SW480 (cell line): ENCODE results near the gene TIE1.
"Not testable (repeated sequence)": the region's sequence is repeated elsewhere in the genome, so short reads cannot be mapped to it uniquely, and the experiment has no call there.

Experiments used
- DNase-seq: peaks from one replicate; pipeline ENCODE4 v3.0.0-alpha.2; 2016; ENCODE audit warnings: low spot score

The TIE1 gene

DNA sequence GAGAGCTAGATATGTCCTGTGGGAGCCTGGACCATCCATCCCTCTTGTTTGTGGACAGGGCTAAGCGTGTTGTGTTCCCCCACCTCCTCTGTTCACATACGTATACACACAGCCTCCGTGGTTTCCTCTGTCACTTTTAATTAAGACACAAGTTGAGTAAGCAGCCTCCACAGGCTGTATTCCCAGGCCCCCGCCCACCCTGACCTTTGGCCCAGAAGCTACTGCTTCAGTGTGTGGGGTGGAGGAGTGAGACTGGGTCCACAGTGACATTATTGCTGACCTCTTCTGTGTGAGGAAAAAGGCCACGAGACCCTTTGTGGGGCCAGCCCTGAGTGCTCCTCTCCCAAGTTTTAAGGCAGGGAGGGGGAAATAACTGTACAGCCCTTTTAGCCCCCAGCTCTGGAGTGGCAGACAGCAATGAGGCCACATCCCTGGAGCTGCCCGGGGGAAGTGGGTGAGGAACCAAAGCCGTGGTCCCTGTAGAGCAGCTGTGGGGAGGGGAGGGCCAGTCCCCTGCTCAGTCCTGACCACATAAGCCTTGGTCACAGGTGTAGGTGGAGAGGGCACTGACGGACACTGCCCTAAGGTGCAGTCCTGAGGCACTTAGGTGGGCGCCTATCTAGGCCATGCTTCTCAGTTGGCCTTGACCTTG is 62.6 kb downstream of the TIE1 start:
- no peak for DNase-seq

DNA sequence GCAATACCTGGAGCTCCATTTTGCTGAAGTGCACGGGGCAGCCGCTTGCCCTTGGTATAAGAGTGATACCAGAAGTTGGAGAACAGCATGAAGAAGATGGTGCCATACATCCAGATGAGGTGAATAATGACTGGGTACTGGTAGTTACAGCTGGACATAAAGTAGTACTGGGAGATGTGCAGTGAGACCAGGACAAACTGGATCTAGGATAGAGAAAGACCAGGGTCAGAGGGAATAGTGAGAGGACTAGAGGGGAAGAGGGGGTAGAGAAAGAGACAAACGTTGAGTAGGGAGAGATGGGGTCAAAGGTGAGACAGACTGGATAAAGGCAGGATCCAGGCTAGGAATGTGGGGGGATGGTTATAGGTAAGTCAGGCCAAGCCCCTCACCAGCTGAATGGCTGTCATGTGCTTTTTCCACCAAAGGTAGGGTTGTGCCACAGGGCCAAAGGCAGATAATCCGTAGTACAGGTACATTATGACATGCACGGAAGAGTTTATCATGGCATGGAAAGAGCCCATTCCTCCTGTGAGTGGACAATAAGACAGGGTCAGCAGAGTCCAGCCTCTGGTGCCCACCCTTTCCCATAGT is 63.2 kb downstream of the TIE1 start:
- DNase-seq: no peak

DNA sequence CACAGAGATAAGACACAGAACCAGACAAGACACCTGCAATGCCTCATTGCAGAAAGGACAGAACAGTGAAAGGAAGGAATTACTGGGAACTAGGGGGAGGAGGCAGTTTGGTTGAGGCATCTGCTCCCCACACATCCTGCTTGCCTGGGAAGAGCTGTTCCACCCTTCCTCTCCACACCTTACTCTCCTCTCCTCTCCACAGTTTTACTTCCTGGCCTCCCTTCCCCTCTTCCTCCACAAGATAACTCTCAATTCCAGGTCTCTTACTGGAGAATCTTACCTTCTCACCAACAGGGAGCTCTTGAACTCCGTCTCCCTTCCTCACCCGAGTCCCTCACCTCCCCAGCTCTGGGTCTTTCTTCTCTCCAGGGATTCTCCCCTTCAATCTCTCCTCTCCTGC is 64.9 kb downstream of the TIE1 start:
- no peak for DNase-seq

DNA sequence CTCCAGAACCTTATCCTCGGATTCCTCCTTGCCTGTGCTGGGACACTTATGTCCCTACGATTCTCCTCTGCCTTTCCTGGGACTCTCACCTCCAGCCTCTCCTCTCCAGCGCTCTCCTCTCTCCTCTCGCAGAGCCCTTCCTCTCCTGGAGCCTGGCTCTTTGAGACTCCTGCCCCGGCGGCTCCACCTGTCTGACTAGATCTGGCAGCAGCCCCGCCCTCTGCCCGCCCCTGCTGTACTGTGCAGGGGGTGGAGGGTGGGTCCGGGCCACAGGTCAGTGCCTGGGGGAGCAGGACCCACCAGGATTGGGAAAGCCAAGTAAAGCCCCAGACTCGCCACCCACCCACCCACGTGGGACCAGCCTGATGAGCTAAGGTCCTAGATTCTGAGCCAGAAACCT is 65.4 kb downstream of the TIE1 start:
- DNase-seq: no peak

DNA sequence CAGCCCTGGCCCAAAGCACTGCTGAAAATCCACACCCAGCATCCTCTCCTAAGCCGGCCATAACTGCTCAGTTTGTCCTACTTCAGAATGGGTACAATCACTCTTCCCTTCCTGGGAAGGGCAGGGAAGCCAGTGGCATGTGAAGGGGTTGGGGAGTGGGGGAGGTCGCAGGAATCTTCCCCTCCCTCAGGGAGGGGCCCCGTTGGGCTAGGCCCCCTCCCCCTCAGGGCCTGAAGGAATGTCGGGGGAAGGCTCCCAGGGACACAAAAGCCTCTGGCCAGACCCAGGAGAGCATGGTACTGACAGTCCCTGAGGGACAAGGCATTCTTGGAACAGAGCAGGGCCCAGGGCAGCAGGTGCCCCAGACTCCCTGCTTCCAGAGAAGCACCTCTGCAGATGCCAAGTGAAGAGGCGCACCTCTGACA is 65.8 kb downstream of the TIE1 start:
- DNase-seq: no peak

DNA sequence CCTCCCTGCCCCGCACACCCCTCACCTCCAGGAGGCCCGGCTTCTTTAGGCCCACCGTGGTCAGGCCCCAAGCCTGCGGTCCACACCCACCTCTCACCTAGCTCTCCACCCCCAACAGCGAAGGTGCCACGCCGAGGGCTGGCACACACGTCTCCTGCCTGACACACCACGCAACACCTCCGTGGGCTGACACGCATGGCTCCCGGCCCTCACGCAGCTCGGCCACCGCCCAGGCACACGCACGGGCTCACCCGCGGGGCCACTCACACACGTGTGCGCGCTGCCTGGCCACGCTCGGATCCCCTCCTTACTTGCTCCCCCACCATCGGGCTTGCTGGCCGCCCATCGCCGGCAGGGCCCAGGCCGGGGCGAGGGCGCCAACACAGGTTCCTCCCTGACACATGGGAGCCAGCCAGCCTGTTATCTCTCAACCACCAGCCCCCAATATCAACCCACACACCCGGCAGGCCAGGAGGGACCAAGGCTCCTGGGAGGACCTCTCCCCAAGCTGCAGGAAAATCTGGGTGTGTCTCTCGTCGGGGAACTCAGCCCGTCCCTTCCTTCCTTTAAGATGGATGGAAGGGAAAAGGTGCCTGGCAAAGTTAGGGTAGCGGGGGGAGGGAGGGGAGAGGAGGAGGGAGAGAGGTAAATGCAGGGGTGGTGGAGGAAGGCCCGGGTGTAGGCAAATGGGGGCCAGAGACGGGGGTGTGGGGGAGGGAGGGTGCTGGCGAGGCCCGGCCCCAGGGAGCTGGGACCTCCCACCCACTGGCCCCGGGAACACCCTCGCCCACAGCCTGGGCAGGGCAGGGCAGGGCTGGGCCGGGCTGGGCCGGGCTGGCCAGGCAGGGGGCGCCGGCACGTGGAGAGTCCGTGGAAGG is 66.5 kb downstream of the TIE1 start:
- DNase-seq: no peak

DNA sequence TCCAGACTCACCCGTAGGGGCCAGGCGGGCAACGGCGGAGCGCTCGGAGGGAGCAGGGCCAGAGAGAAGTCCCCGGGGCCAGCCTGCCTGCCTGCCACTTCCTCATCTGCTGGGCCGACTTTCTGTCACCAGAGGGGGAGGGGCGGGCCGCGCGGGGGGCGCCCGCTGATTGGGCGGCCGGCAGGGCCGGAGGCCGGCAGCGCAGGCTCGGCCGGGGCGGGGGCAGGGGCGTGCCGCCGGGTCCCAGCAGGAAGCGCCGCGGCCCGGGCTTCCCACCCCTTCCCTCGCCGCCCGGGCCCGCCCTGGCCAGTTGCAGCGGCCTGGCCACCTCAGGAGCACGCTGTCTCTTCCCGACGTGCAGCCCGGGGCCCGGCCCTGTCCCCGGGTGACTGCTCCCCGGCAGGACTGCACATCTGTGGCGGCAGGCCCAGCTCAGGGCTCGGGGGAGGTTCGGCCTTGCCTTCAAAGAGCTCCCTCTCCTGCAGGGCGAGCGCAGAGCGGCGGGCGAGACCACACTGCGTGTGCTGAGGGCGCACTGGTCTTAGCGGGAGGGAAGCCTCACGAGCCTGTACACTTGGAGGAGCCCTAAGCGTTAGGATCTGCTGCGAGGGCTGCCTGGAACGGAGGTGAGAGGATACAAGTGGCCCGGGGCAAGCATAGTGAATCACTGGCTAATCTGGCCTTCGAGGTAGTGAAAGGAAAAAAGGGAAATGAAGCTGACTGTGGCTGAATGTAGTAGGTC is 67.3 kb downstream of the TIE1 start, which contains the start of gene ELOVL1:
Gene ELOVL1, minus strand, starts transcription at position 108 of the 742 bp plus-strand sequence. CDS start 2,402 bp downstream, outside the sequence.
- peak; percentile 85 for DNase-seq

DNA sequence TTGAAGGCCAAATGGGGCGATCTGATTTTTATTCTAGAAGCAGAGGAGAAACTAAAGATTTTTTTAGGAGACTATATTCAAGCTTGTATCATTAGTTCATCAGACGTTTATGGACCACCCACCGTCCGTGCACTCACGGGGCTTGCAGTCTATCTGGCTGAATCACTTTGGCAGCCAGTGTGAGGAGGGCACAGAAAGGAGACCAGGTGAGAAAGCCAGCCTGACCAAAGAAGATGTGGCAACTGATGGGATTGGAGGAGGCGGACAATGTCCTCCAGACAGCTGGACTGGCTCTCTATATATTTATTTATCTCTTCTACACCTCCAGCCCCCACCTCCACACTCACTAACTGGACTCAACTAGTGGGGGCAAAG is 67.9 kb downstream of the TIE1 start:
- peak; percentile 46 for DNase-seq

DNA sequence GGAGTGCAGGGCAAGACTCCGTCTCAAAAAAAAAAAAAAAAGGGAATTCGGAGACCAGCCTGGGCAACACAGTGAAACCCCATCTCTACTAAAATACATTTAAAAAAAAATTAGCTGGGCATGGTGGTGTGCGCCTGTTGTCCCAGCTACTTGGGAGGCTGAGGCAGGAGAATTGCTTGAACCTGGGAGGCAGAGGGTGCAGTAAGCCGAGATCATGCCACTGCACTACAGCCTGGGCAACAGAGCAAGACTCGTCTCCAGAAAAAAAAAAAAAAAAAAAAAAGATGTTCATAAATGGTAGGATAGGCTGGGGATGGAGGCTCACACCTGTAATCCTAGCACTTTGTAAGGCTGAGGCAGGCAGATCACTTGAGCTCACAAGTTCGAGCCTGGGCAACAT is 69.0 kb downstream of the TIE1 start:
- DNase-seq: not testable (repeated sequence)

DNA sequence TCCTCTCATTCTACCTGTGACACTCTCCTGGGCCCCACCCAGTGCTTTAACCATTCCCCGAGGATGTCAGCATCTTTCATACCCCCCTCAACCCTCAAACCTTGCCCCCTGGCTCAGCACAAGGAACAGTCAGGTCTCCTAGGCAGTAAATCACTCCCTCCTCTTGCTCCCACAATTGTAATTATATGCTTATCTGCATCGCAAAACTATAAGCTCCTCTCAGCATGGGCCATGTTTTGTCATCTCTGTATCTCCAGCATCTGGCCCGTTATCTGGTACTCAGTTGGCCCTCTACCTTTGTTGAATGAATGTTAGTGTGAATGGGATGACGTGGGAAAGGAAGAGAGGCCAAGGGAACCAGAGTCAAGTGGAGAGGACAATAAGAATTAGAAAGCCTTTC is 69.8 kb downstream of the TIE1 start:
- DNase-seq: no peak

DNA sequence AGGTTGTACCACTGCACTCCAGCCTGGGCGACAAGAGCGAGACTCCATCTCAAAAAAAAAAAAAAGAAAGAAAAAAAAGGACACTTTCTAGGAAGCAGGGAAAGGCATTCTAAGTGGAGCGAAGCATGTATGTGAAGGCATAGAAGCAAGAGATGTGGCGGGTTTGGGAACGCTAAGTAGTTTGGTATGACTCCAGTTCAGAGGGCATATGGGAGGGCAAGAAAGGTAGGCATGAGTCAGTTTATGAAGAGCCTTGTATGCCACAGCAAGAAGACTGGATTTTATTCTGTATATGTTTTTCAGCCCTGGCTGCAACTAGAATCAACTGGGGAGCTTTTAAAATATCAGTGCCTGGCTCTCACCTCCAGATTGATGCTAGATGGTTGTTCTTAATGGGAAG is 71.4 kb downstream of the TIE1 start:
- DNase-seq: no peak
